Gastroesophageal sphincter (tissue), 4 donors: ENCODE measurements around the gene GABBR2. TPM values are rescaled to one million over a fixed set of nuclear protein-coding genes. Genes with fewer than 3 reads are reported as not detected.

Experiments
- ATAC-seq: fragments of 150-250 bp; one replicate; pipeline ENCODE4 v1.9.1; 2016; ENCODE audit warnings: mild to moderate bottlenecking, moderate library complexity
- H3K27ac ChIP-seq, 4 donors: fragments of 200-600 bp; sonication (generic) in 3 of 4; 1 replicate in 3 of 4; 2 replicates in 1 of 4; pipeline ENCODE4 v1.5.1; 2016 to 2019
- H3K27me3 ChIP-seq: fragments of 200-600 bp; sonication (generic); one replicate; pipeline ENCODE4 v1.5.1; 2019
- H3K36me3 ChIP-seq, 2 donors: fragments of 200-600 bp; sonication (generic); one replicate each; pipeline ENCODE4 v1.5.1; 2019; ENCODE audit warnings: control low read depth in 1 of 2
- H3K4me1 ChIP-seq, 3 donors: fragments of 200-600 bp; sonication (generic); 1 replicate in 2 of 3; 2 replicates in 1 of 3; pipeline ENCODE4 v1.5.1; 2016 to 2019; ENCODE audit warnings: control low read depth in 2 of 3
- H3K4me3 ChIP-seq, 2 donors: fragments of 200-600 bp; sonication (generic); one replicate each; pipeline ENCODE4 v1.5.1; 2019; ENCODE audit warnings: mild to moderate bottlenecking in 1 of 2, moderate library complexity in 1 of 2
- H3K9me3 ChIP-seq, 3 donors: fragments of 200-600 bp; sonication (generic); one replicate each; pipeline ENCODE4 v1.5.1; 2017 to 2019; ENCODE audit warnings: control low read depth in 2 of 3
- EP300 ChIP-seq: sonication (generic); formaldehyde crosslinking; IDR thresholded peaks from one replicate; pipeline ENCODE4 v1.6.1; 2017; ENCODE audit warnings: antibody characterized with exemption, mild to moderate bottlenecking
- POLR2A ChIP-seq, 2 donors: fragments of 450-650 bp; IDR thresholded peaks; one replicate each; pipeline ENCODE4 v1.6.1; 2017; ENCODE audit warnings: antibody characterized with exemption in 2 of 2, mild to moderate bottlenecking in 2 of 2, moderate library complexity in 1 of 2
- POLR2AphosphoS5 ChIP-seq: sonication (generic); formaldehyde crosslinking; IDR thresholded peaks from one replicate; pipeline ENCODE4 v1.6.1; 2017; ENCODE audit warnings: antibody characterized with exemption
- WGBS, 2 donors: methylation state at CpG; one replicate each; pipeline ENCODE4 v1.1.5; 2018; ENCODE audit warnings: low coverage in 1 of 2; 5-methylcytosine and 5-hydroxymethylcytosine counted together
- total RNA-seq, 4 donors: library from RNA; depleted of rRNA; stranded (reverse); fragments of >200 nt; gene quantifications; one replicate each; pipeline ENCODE4 v1.1.0, GENCODE V29; 2016
- TF ChIP-seq, protein P1 (sequence below), 4 experiments: fragments of 200-600 bp in 2 of 4; fragments of 450-650 bp in 2 of 4; sonication (generic) in 1 of 4; IDR thresholded peaks; one replicate each; pipeline ENCODE4 v1.5.1; 2017 to 2019; ENCODE audit warnings: antibody characterized with exemption in 4 of 4, mild to moderate bottlenecking in 2 of 4, moderate library complexity in 2 of 4

GABBR2 gene
- total RNA-seq, 4 donors from 2014 or later = 0.04 to 0.25 TPM; not detected in 2

DNA sequence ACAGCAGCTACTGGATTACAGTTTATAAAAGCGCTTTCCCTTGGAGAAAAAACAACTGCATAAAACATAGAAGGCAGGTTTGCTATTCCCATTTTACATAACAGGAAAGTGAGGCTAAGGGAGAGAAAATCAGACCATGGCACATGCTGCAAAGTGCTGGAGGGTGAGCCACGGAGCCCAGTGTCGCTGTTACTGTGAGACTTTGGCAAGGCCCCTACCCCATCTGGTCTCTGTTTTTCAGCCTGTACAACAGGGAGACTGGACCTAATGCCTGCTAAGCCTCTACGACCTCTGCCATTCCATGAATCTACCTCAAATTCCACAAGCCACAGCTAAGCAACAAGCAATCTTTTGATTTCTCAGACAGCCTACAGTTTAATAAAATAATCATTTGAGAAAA lies 139.2 kb downstream of the GABBR2 start:
- WGBS, 2 donors = 79 to 93% methylated on average over 3 to 4 of the region's 4 CpGs
- Histone ChIP-seq H3K27ac (no peak overlapping the region), H3K9me3 (no peaks in the 10 kb centered on the region), H3K36me3 (no peaks in the 10 kb centered on the region), H3K27me3 (peaks cover 27% of the 10 kb centered on the region), H3K4me3 (no peak overlapping the region), H3K4me1 (no peaks in the 10 kb centered on the region)
- ATAC-seq = no peak
- TF ChIP-seq POLR2AphosphoS5 (no peak), EP300 (no peak), POLR2A (IDR thresholded peaks at IDR 0.05) (no peak)
- TF ChIP-seq, protein P1, sequence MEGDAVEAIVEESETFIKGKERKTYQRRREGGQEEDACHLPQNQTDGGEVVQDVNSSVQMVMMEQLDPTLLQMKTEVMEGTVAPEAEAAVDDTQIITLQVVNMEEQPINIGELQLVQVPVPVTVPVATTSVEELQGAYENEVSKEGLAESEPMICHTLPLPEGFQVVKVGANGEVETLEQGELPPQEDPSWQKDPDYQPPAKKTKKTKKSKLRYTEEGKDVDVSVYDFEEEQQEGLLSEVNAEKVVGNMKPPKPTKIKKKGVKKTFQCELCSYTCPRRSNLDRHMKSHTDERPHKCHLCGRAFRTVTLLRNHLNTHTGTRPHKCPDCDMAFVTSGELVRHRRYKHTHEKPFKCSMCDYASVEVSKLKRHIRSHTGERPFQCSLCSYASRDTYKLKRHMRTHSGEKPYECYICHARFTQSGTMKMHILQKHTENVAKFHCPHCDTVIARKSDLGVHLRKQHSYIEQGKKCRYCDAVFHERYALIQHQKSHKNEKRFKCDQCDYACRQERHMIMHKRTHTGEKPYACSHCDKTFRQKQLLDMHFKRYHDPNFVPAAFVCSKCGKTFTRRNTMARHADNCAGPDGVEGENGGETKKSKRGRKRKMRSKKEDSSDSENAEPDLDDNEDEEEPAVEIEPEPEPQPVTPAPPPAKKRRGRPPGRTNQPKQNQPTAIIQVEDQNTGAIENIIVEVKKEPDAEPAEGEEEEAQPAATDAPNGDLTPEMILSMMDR (IDR thresholded peaks at IDR 0.05) = no peak

- Histone ChIP-seq H3K27me3 (peaks cover 22% of the 10 kb centered on the region), H3K9me3 (no peaks in the 10 kb centered on the region), H3K27ac (no peak overlapping the region), H3K4me3 (no peak overlapping the region), H3K4me1 (no peaks in the 10 kb centered on the region), H3K36me3 (no peaks in the 10 kb centered on the region)
- 42% methylated on average over 2 to 3 of the region's 6 CpGs for WGBS, 2 donors
- TF ChIP-seq POLR2AphosphoS5 (no peak), POLR2A (IDR thresholded peaks at IDR 0.05) (no peak), EP300 (no peak)
- TF ChIP-seq, protein P1 (IDR thresholded peaks at IDR 0.05) = no peak
- no peak for ATAC-seq
These were observed 139.7 kb downstream of the GABBR2 start for GRCh38 chr9:98568909-98569469.

- Histone ChIP-seq H3K9me3 (no peaks in the 10 kb centered on the region), H3K36me3 (no peaks in the 10 kb centered on the region), H3K4me3 (no peak overlapping the region), H3K27ac (no peak overlapping the region), H3K4me1 (no peaks in the 10 kb centered on the region), H3K27me3 (peaks cover 16% of the 10 kb centered on the region)
- TF ChIP-seq EP300 (no peak), POLR2A (IDR thresholded peaks at IDR 0.05) (no peak), POLR2AphosphoS5 (no peak)
- TF ChIP-seq, protein P1 (IDR thresholded peaks at IDR 0.05) = no peak
- 85% methylated on average over 4 of the region's 4 CpGs; no CpG with 5 or more reads in 1 of the 2 donors for WGBS, 2 donors
- ATAC-seq = no peak
These were observed 140.4 kb downstream of the GABBR2 start for GRCh38 chr9:98568234-98568908.

- no peak overlapping the region for H3K27ac ChIP-seq
- H3K4me3 ChIP-seq = no peak overlapping the region
- no peak for ATAC-seq
- no peaks in the 10 kb centered on the region for H3K36me3 ChIP-seq
- H3K9me3 ChIP-seq = no peaks in the 10 kb centered on the region
- H3K27me3 ChIP-seq = peaks cover 10% of the 10 kb centered on the region
- TF ChIP-seq EP300 (no peak), POLR2AphosphoS5 (no peak), POLR2A (IDR thresholded peaks at IDR 0.05) (no peak)
- TF ChIP-seq, protein P1 (IDR thresholded peaks at IDR 0.05) = no peak
- no peaks in the 10 kb centered on the region for H3K4me1 ChIP-seq
- WGBS, 2 donors = 95 to 100% methylated on average over 3 of the region's 10 CpGs
These were observed 141.0 kb downstream of the GABBR2 start for GRCh38 chr9:98567540-98568233.
